Parathyroid adenoma (tissue), 2 donors: ENCODE results near the gene GAGE12C.
"Not testable (repeated sequence)": the region's sequence is repeated elsewhere in the genome, so short reads cannot be mapped to it uniquely, and the experiment has no call there.

ENCODE experiments used
- H2AFZ ChIP-seq: fragments of 300-600 bp; sonication (generic); one replicate; pipeline ENCODE4 v1.7.0; 2017; ENCODE audit warnings: antibody characterized with exemption, mild to moderate bottlenecking
- H3K27ac ChIP-seq: fragments of 300-600 bp; sonication (generic); one replicate; pipeline ENCODE4 v1.7.0; 2017
- H3K27me3 ChIP-seq: fragments of 300-600 bp; sonication (generic); one replicate; pipeline ENCODE4 v1.7.0; 2017; ENCODE audit warnings: low read length; ENCODE audit not compliant: control insufficient read depth, insufficient read depth
- H3K36me3 ChIP-seq: fragments of 300-600 bp; sonication (generic); one replicate; pipeline ENCODE4 v1.7.0; 2017; ENCODE audit warnings: low read length; ENCODE audit not compliant: control insufficient read depth, insufficient read depth
- H3K4me1 ChIP-seq: fragments of 300-600 bp; sonication (generic); one replicate; pipeline ENCODE4 v1.7.0; 2017; ENCODE audit warnings: control low read depth
- H3K4me2 ChIP-seq: fragments of 300-600 bp; sonication (generic); one replicate; pipeline ENCODE4 v1.7.0; 2017; ENCODE audit warnings: low read length
- H3K4me3 ChIP-seq: fragments of 300-600 bp; sonication (generic); one replicate; pipeline ENCODE4 v1.7.0; 2017; ENCODE audit warnings: low read depth, low read length
- H3K79me2 ChIP-seq: fragments of 300-600 bp; sonication (generic); one replicate; pipeline ENCODE4 v1.7.0; 2017; ENCODE audit warnings: control low read depth
- H3K9ac ChIP-seq: fragments of 300-600 bp; sonication (generic); one replicate; pipeline ENCODE4 v1.7.0; 2017; ENCODE audit warnings: mild to moderate bottlenecking
- H3K9me3 ChIP-seq: fragments of 300-600 bp; sonication (generic); one replicate; pipeline ENCODE4 v1.7.0; 2017; ENCODE audit warnings: low read length; ENCODE audit not compliant: control insufficient read depth
- donor health status: primary hyperparathyroidism.

Gene GAGE12C

GRCh38 chrX:49531877-49532276 is at the start of gene GAGE12C:
Gene GAGE12C, plus strand, starts transcription at chrX:49532177. Its CDS starts 1,155 bp downstream, at chrX:49533332.
- not testable (repeated sequence) for H3K9ac ChIP-seq, H3K27me3 ChIP-seq, H2AFZ ChIP-seq, H3K36me3 ChIP-seq, H3K4me1 ChIP-seq, H3K79me2 ChIP-seq, H3K4me2 ChIP-seq, H3K9me3 ChIP-seq, H3K4me3 ChIP-seq, H3K27ac ChIP-seq

- not testable (repeated sequence) for H3K36me3 ChIP-seq, H3K27me3 ChIP-seq, H3K27ac ChIP-seq, H3K4me2 ChIP-seq, H3K9ac ChIP-seq, H2AFZ ChIP-seq, H3K4me1 ChIP-seq, H3K79me2 ChIP-seq, H3K4me3 ChIP-seq, H3K9me3 ChIP-seq
Observed at GRCh38 chrX:49541433-49541832, 9.5 kb downstream of the GAGE12C start, which contains the start of gene GAGE12D. Gene GAGE12D, plus strand, starts transcription at chrX:49541733. Its CDS starts 1,155 bp downstream, at chrX:49542888.

- not testable (repeated sequence) for H2AFZ ChIP-seq, H3K9me3 ChIP-seq, H3K4me2 ChIP-seq, H3K79me2 ChIP-seq, H3K4me1 ChIP-seq, H3K9ac ChIP-seq, H3K27me3 ChIP-seq, H3K27ac ChIP-seq, H3K4me3 ChIP-seq, H3K36me3 ChIP-seq
Observed at GRCh38 chrX:49550989-49551388, 19.0 kb downstream of the GAGE12C start, which contains the start of gene GAGE12E. Gene GAGE12E, plus strand, starts transcription at chrX:49551289. Its CDS starts 1,155 bp downstream, at chrX:49552444.

- H3K27me3 ChIP-seq, H3K79me2 ChIP-seq, H3K36me3 ChIP-seq, H3K27ac ChIP-seq, H2AFZ ChIP-seq, H3K4me1 ChIP-seq, H3K9me3 ChIP-seq, H3K4me3 ChIP-seq, H3K4me2 ChIP-seq, H3K9ac ChIP-seq: not testable (repeated sequence)
Observed at GRCh38 chrX:49560542-49560941, 28.6 kb downstream of the GAGE12C start, which contains the start of gene GAGE12F. Gene GAGE12F, plus strand, starts transcription at chrX:49560842. Its CDS starts 1,155 bp downstream, at chrX:49561997.

GRCh38 chrX:49568728-49569127 is 36.8 kb downstream of the GAGE12C start:
- not testable (repeated sequence) for H3K36me3 ChIP-seq, H3K4me1 ChIP-seq, H3K79me2 ChIP-seq, H3K9me3 ChIP-seq, H3K4me3 ChIP-seq, H2AFZ ChIP-seq, H3K27ac ChIP-seq, H3K9ac ChIP-seq, H3K27me3 ChIP-seq, H3K4me2 ChIP-seq

GRCh38 chrX:49569152-49569551 is 37.2 kb downstream of the GAGE12C start:
- not testable (repeated sequence) for H3K4me1 ChIP-seq, H3K36me3 ChIP-seq, H3K9ac ChIP-seq, H2AFZ ChIP-seq, H3K9me3 ChIP-seq, H3K27ac ChIP-seq, H3K4me2 ChIP-seq, H3K79me2 ChIP-seq, H3K27me3 ChIP-seq, H3K4me3 ChIP-seq

GRCh38 chrX:49570100-49570499 is 38.1 kb downstream of the GAGE12C start, which contains the start of gene GAGE12G:
Gene GAGE12G, plus strand, starts transcription at chrX:49570400. Its CDS starts 1,155 bp downstream, at chrX:49571555.
- H3K36me3 ChIP-seq, H3K27me3 ChIP-seq: not testable (repeated sequence)

GRCh38 chrX:49579649-49580048 is 47.7 kb downstream of the GAGE12C start, which contains the start of gene GAGE12H:
Gene GAGE12H, plus strand, starts transcription at chrX:49579949. Its CDS starts 1,155 bp downstream, at chrX:49581104.
- not testable (repeated sequence) for H3K27me3 ChIP-seq, H3K27ac ChIP-seq, H3K9ac ChIP-seq

More at GRCh38 chrX:49570100-49570499, 38.1 kb downstream of the GAGE12C start, which contains the start of gene GAGE12G:
- H3K4me1 ChIP-seq, H3K27ac ChIP-seq, H2AFZ ChIP-seq, H3K9ac ChIP-seq, H3K9me3 ChIP-seq, H3K79me2 ChIP-seq, H3K4me3 ChIP-seq, H3K4me2 ChIP-seq: not testable (repeated sequence)

More at GRCh38 chrX:49579649-49580048, 47.7 kb downstream of the GAGE12C start, which contains the start of gene GAGE12H:
- H2AFZ ChIP-seq, H3K4me3 ChIP-seq, H3K4me1 ChIP-seq, H3K9me3 ChIP-seq, H3K79me2 ChIP-seq, H3K4me2 ChIP-seq, H3K36me3 ChIP-seq: not testable (repeated sequence)
